IMR-90 (cell line): ENCODE results near the gene AKAP8L. TPM values are rescaled to one million over a fixed set of nuclear protein-coding genes. Genes with fewer than 3 reads are reported as not detected.

Experiments
- ATAC-seq: fragments of 200-7000 bp; cut with Tn5 transposase; 2 replicates; pipeline ENCODE4 v1.9.1; 2020; ENCODE audit warnings: low read depth, mild to moderate bottlenecking, moderate library complexity
- BruUV-seq: library from RNA; stranded (reverse); fragments of 400-500 nt; replicated peaks from 2 replicates; lab custom pipeline; 2021; lab: Mats Ljungman, UMichigan
- CTCF ChIA-PET: fragments of 300-600 bp; formaldehyde crosslinking; extraction: SDS; loops from one replicate; lab custom pipeline; 2021; ENCODE audit warnings: antibody characterized with exemption; lab: Yijun Ruan, JAX
- POLR2A ChIA-PET: fragments of 300-600 bp; sonication (Branson Sonifier 250); formaldehyde crosslinking; loops from one replicate; lab custom pipeline; 2022; ENCODE audit warnings: antibody characterized with exemption; ENCODE audit not compliant: unreplicated experiment; lab: Charles Lee
- DNase-seq: peaks from one replicate; pipeline ENCODE4 v3.0.0; 2013
- H2AFZ ChIP-seq: replicated peaks from 2 replicates; pipeline ENCODE3; 2013; ENCODE audit warnings: low read length, mild to moderate bottlenecking; ENCODE audit not compliant: poor library complexity
- H2AK5ac ChIP-seq: 2 replicates; pipeline ENCODE4 v1.6.1; 2013; ENCODE audit warnings: low read depth, low read length, inconsistent platforms
- H2AK9ac ChIP-seq: replicated peaks from 2 replicates; pipeline ENCODE3; 2013; ENCODE audit warnings: mild to moderate bottlenecking, low read depth, low read length, moderate library complexity; ENCODE audit not compliant: poor library complexity
- H2BK120ac ChIP-seq: 2 replicates; pipeline ENCODE4 v1.6.1; 2013; ENCODE audit warnings: low read depth, low read length, inconsistent platforms
- H2BK15ac ChIP-seq: 3 replicates; pipeline ENCODE4 v1.6.1; 2013; ENCODE audit warnings: low read depth, low read length, inconsistent platforms
- H2BK20ac ChIP-seq: 2 replicates; pipeline ENCODE4 v1.6.1; 2013; ENCODE audit warnings: low read depth, mild to moderate bottlenecking, inconsistent platforms, low read length, moderate library complexity
- H2BK5ac ChIP-seq: 2 replicates; pipeline ENCODE4 v1.6.1; 2013; ENCODE audit warnings: mild to moderate bottlenecking, low read depth, low read length, inconsistent platforms; ENCODE audit not compliant: poor library complexity, severe bottlenecking
- H3K14ac ChIP-seq: replicated peaks from 2 replicates; pipeline ENCODE4 v1.6.1; 2013; ENCODE audit warnings: low read depth, low read length, inconsistent platforms
- H3K18ac ChIP-seq: 2 replicates; pipeline ENCODE4 v1.6.1; 2013; ENCODE audit warnings: low read depth, low read length, control low read depth
- H3K23ac ChIP-seq: 2 replicates; pipeline ENCODE4 v1.6.1; 2013; ENCODE audit warnings: low read depth, low read length, inconsistent platforms
- H3K27ac ChIP-seq: 2 replicates; pipeline ENCODE4 v1.5.1; 2013; ENCODE audit warnings: mild to moderate bottlenecking, control low read depth, low read length; ENCODE audit not compliant: insufficient read depth
- H3K27me3 ChIP-seq: 2 replicates; pipeline ENCODE4 v1.6.1; 2013; ENCODE audit warnings: low read length; ENCODE audit not compliant: control insufficient read depth, insufficient read depth
- H3K36me3 ChIP-seq: 2 replicates; pipeline ENCODE4 v1.6.1; 2013; ENCODE audit warnings: low read length, mixed read lengths; ENCODE audit not compliant: control insufficient read depth, insufficient read depth
- H3K4ac ChIP-seq: 2 replicates; pipeline ENCODE4 v1.6.1; 2013; ENCODE audit warnings: low read depth, low read length, inconsistent platforms
- H3K4me1 ChIP-seq: 2 replicates; pipeline ENCODE4 v1.6.1; 2013; ENCODE audit warnings: low read length, mixed read lengths; ENCODE audit not compliant: control insufficient read depth, insufficient read depth
- H3K4me2 ChIP-seq: 2 replicates; pipeline ENCODE4 v1.6.1; 2013; ENCODE audit warnings: low read depth, mild to moderate bottlenecking, control low read depth, low read length, moderate library complexity
- H3K4me3 ChIP-seq: 2 replicates; pipeline ENCODE4 v1.5.1; 2013; ENCODE audit warnings: low read depth, mild to moderate bottlenecking, control low read depth, low read length, moderate library complexity; ENCODE audit not compliant: insufficient read depth
- H3K56ac ChIP-seq: 2 replicates; pipeline ENCODE4 v1.6.1; 2013; ENCODE audit warnings: low read length, inconsistent platforms; ENCODE audit not compliant: insufficient read depth; ENCODE audit errors: extremely low read depth
- H3K79me1 ChIP-seq, 2 experiments: 2 replicates each; pipeline ENCODE4 v1.6.1; 2013; ENCODE audit warnings: low read length in 2 of 2, inconsistent platforms in 1 of 2, low read depth in 1 of 2
- H3K9ac ChIP-seq: 2 replicates; pipeline ENCODE4 v1.6.1; 2013; ENCODE audit warnings: low read depth, low read length, control low read depth
- H3K9me1 ChIP-seq: 2 replicates; pipeline ENCODE4 v1.6.1; 2013; ENCODE audit warnings: low read length, inconsistent platforms; ENCODE audit not compliant: insufficient read depth
- H3K9me3 ChIP-seq: 2 replicates; pipeline ENCODE4 v1.6.1; 2013; ENCODE audit warnings: low read length; ENCODE audit not compliant: control insufficient read depth, insufficient read depth
- H4K20me1 ChIP-seq: 2 replicates; pipeline ENCODE4 v1.6.1; 2013; ENCODE audit warnings: low read length, inconsistent platforms; ENCODE audit not compliant: insufficient read depth
- H4K5ac ChIP-seq: 2 replicates; pipeline ENCODE4 v1.6.1; 2013; ENCODE audit warnings: mild to moderate bottlenecking, low read depth, low read length, control low read depth
- H4K8ac ChIP-seq, 2 experiments: 2 replicates each; pipeline ENCODE4 v1.6.1; 2013; ENCODE audit warnings: low read depth in 2 of 2, low read length in 2 of 2, control low read depth in 1 of 2, inconsistent platforms in 1 of 2
- H4K91ac ChIP-seq: 2 replicates; pipeline ENCODE4 v1.6.1; 2013; ENCODE audit warnings: low read depth, low read length, inconsistent platforms; ENCODE audit not compliant: insufficient read depth
- CEBPB ChIP-seq: IDR thresholded peaks from 2 replicates; pipeline ENCODE4 v1.6.1; 2012; ENCODE audit warnings: low read depth, low read length, improper control_type of control experiment
- CTCF ChIP-seq: conservative IDR thresholded peaks from 2 replicates; pipeline ENCODE4 v1.5.1; 2012; ENCODE audit warnings: mild to moderate bottlenecking, low read depth, low read length, improper control_type of control experiment
- MAFK ChIP-seq: IDR thresholded peaks from 2 replicates; pipeline ENCODE4 v1.6.1; 2012; ENCODE audit warnings: low read depth, low read length, improper control_type of control experiment
- MAZ ChIP-seq: IDR thresholded peaks from 2 replicates; pipeline ENCODE4 v1.6.1; 2012; ENCODE audit warnings: low read depth, mild to moderate bottlenecking, low read length, improper control_type of control experiment, moderate library complexity, borderline replicate concordance
- NFE2L2 ChIP-seq: fragments of 150-350 bp; IDR thresholded peaks from 2 replicates; pipeline ENCODE4 v1.6.1; 2016; ENCODE audit warnings: low read depth, mild to moderate bottlenecking, low read length
- RCOR1 ChIP-seq: IDR thresholded peaks from 2 replicates; pipeline ENCODE4 v1.6.1; 2012; ENCODE audit warnings: mild to moderate bottlenecking, low read length, improper control_type of control experiment; ENCODE audit not compliant: insufficient replicate concordance
- SMC3 ChIP-seq: fragments of 150-350 bp; IDR thresholded peaks from 2 replicates; pipeline ENCODE4 v1.6.1; 2016; ENCODE audit warnings: low read depth, mild to moderate bottlenecking, antibody characterized with exemption, low read length, moderate library complexity
- dilution Hi-C: fragments of 300-500 bp; cut with HindIII; formaldehyde crosslinking; loops from one replicate; pipeline ENCODE4 v1.14.3; 2018; ENCODE audit warnings: low sequenced_read_pairs; ENCODE audit not compliant: unreplicated experiment
- in situ Hi-C: fragments of 300-500 bp; cut with MboI; formaldehyde crosslinking; loops from 3 replicates; pipeline ENCODE4 v1.14.3; 2019; ENCODE audit warnings: low sequenced_read_pairs, inconsistent platforms, mixed read lengths
- intact Hi-C: fragments of 100-400 bp; cut with micrococcal nuclease; formaldehyde crosslinking; loops from 2 replicates; pipeline ENCODE4 v1.10.0; 2022
- polyA plus RNA-seq, 3 experiments: library from polyadenylated mRNA; depleted of rRNA; stranded (reverse); fragments of >200 nt; gene quantifications; 2 replicates each; pipeline ENCODE4 v1.2.3, GENCODE V29; 2012; ENCODE audit warnings: low replicate concordance in 1 of 3
- total RNA-seq: library from RNA; depleted of rRNA; stranded (reverse); fragments of >200 nt; gene quantifications from 2 replicates; pipeline ENCODE4 v1.2.3, GENCODE V29; 2012

AKAP8L gene
- total and polyA plus RNA-seq, 2 of the 4 experiments (the other 2 are of a cell fraction): 43.1 to 44.6 TPM

DNA sequence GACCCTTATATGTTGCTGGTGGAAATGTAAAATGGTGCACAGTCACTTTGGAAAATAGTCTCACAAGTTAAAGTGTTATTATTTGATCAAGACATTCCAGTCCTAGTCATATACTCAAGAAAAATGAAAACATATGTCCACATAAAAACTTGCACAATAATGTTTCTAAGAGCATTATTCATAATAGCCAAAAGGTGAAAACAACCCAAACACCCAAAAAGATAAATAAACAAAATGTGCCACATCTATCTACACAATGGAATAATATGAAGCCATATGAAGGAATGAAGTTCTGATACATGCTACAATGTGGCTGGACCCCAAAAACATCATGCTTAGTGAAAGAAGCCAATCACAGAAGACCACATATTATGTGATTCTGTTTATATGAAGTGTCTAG lies 24.8 kb downstream of the AKAP8L start:
- no peaks in the 10 kb centered on the region; the same call in 1 of the 2 replicates for H3K4me1 ChIP-seq
- no peak overlapping the region for H2BK120ac ChIP-seq
- H3K4ac ChIP-seq: no peak overlapping the region
- intact Hi-C loops (no loop called here), dilution Hi-C loops (no loop called here), in situ Hi-C loops (no loop called here)
- H2BK5ac ChIP-seq: no peak overlapping the region
- peak; percentile 55 for DNase-seq
- no peak overlapping the region for H4K8ac ChIP-seq
- no peak overlapping the region for H3K23ac ChIP-seq
- no peak overlapping the region for H3K4me2 ChIP-seq
- H3K9ac ChIP-seq: no peak overlapping the region
- CTCF ChIA-PET: interaction anchor here (0.7 to 1.1 kb wide), 2 partner anchors 13 to 25 kb away, joined by 4 read pairs; no protein-coding TSS in a partner anchor
- peaks cover 20 to 44% of the 10 kb centered on the region in 2 experiments for H3K79me1 ChIP-seq
- H2AK9ac ChIP-seq: no peak overlapping the region
- peaks cover 9% of the 10 kb centered on the region; the same call in 1 of the 2 replicates for H3K9me1 ChIP-seq
- no peak overlapping the region for H3K56ac ChIP-seq
- POLR2A ChIA-PET: no interaction called here
- no peak overlapping the region for H3K14ac ChIP-seq
- H3K18ac ChIP-seq: no peak overlapping the region
- peaks cover 45% of the 10 kb centered on the region for H3K36me3 ChIP-seq
- H4K20me1 ChIP-seq: peaks cover 45% of the 10 kb centered on the region
- H2AK5ac ChIP-seq: no peak overlapping the region
- no peak overlapping the region for H2BK15ac ChIP-seq
- no peak overlapping the region for H2BK20ac ChIP-seq
- H4K5ac ChIP-seq: no peak overlapping the region
- H3K9me3 ChIP-seq: no peaks in the 10 kb centered on the region
- ATAC-seq: peak; percentile 64
- H4K91ac ChIP-seq: no peak overlapping the region
- H3K4me3 ChIP-seq: no peak overlapping the region
- no TSS peak for BruUV-seq
- no peak for TF ChIP-seq NFE2L2
- TF ChIP-seq MAFK: no peak
- no peak for TF ChIP-seq CTCF
- TF ChIP-seq RCOR1: no peak
- TF ChIP-seq MAZ: no peak
- TF ChIP-seq SMC3: no peak
- TF ChIP-seq CEBPB: peak; percentile 77
- H2AFZ ChIP-seq: no peak overlapping the region
- H3K27me3 ChIP-seq: no peaks in the 10 kb centered on the region
- no peak overlapping the region for H3K27ac ChIP-seq
